HepG2 (cell line): ENCODE results near the gene ASPRV1. TPM values are rescaled to one million over a fixed set of nuclear protein-coding genes. Genes with fewer than 3 reads are reported as not detected.
A peak's percentile ranks its signal among the peaks of the same experiment; 100 is the strongest.

Experiments
- BRF2 ChIP-seq: sonication (generic); formaldehyde crosslinking; IDR thresholded peaks from 2 replicates; pipeline ENCODE4 v1.8.1; 2022; ENCODE audit warnings: mild to moderate bottlenecking, missing genetic modification reagents
- DBP ChIP-seq: sonication (generic); formaldehyde crosslinking; IDR thresholded peaks from 2 replicates; pipeline ENCODE4 v1.4.0; 2020; ENCODE audit warnings: missing genetic modification reagents; ENCODE audit errors: not compliant biosample characterization
- GTF2F1 ChIP-seq: fragments of 150-350 bp; IDR thresholded peaks from 2 replicates; pipeline ENCODE4 v1.6.1; 2014; ENCODE audit warnings: low read length
- HINFP ChIP-seq: sonication (generic); formaldehyde crosslinking; IDR thresholded peaks from 2 replicates; pipeline ENCODE4 v1.4.0; 2020; ENCODE audit warnings: low read depth, mild to moderate bottlenecking, missing genetic modification reagents
- PAX8 ChIP-seq: sonication (generic); formaldehyde crosslinking; IDR thresholded peaks from 2 replicates; pipeline ENCODE4 v1.8.0; 2022; ENCODE audit warnings: mild to moderate bottlenecking, missing genetic modification reagents, borderline replicate concordance
- POGK ChIP-seq: sonication (generic); formaldehyde crosslinking; conservative IDR thresholded peaks from 2 replicates; pipeline ENCODE4 v1.8.0; 2022; ENCODE audit warnings: mild to moderate bottlenecking, moderate library complexity, missing genetic modification reagents
- SOX13 ChIP-seq, 3 experiments: fragments of 450-650 bp in 1 of 3; sonication (generic) in 1 of 3; formaldehyde crosslinking in 1 of 3; IDR thresholded peaks in 2 of 3; conservative IDR thresholded peaks in 1 of 3; 2 replicates each; pipeline versions ENCODE4 v1.5.0 to v1.6.1; 2016 to 2020; ENCODE audit warnings: antibody characterized with exemption in 1 of 3, mild to moderate bottlenecking in 1 of 3, missing compliant biosample characterization in 1 of 3, missing genetic modification reagents in 1 of 3, moderate library complexity in 1 of 3
- ZBTB34 ChIP-seq: sonication (generic); formaldehyde crosslinking; IDR thresholded peaks from 2 replicates; pipeline ENCODE4 v1.8.0; 2022; ENCODE audit warnings: mild to moderate bottlenecking, missing genetic modification reagents
- ZFP41 ChIP-seq: sonication (generic); formaldehyde crosslinking; IDR thresholded peaks from 2 replicates; pipeline ENCODE4 v1.4.0; 2020; ENCODE audit warnings: mild to moderate bottlenecking, missing genetic modification reagents, borderline replicate concordance
- ZNF646 ChIP-seq: sonication (generic); formaldehyde crosslinking; IDR thresholded peaks from 2 replicates; pipeline ENCODE4 v1.9.0; 2021; ENCODE audit warnings: mild to moderate bottlenecking, missing genetic modification reagents
- ZNF781 ChIP-seq: sonication (generic); formaldehyde crosslinking; IDR thresholded peaks from 2 replicates; pipeline ENCODE4 v1.5.1; 2020; ENCODE audit warnings: borderline replicate concordance, mild to moderate bottlenecking, missing genetic modification reagents; ENCODE audit errors: not compliant biosample characterization
- ZNF788 ChIP-seq: sonication (generic); formaldehyde crosslinking; IDR thresholded peaks from 2 replicates; pipeline ENCODE4 v1.5.0; 2020; ENCODE audit warnings: mild to moderate bottlenecking, missing genetic modification reagents, borderline replicate concordance
- polyA plus RNA-seq, 8 experiments: library from polyadenylated mRNA; depleted of rRNA in 3 of 8; stranded (reverse) in 7 of 8; unstranded in 1 of 8; fragments of >200 nt; fragmentation: Illumina TruSeq in 4 of 8; extraction: Trizol in 4 of 8; gene quantifications; 2 replicates each; pipeline versions ENCODE4 v1.2.1 to v1.2.3, GENCODE V29; 2011 to 2016; ENCODE audit warnings: low read depth in 4 of 8, missing spikeins in 1 of 8, mixed read lengths in 1 of 8; ENCODE audit not compliant: insufficient read depth in 1 of 8
- total RNA-seq, 5 experiments: library from RNA; depleted of rRNA; stranded (reverse); fragments of >200 nt; fragmentation: Illumina TruSeq; extraction: Trizol; gene quantifications; 2 replicates each; pipeline ENCODE4 v1.2.3, GENCODE V29; 2016; ENCODE audit warnings: low read depth in 1 of 5

The ASPRV1 gene
- total and polyA plus RNA-seq, 2 of the 13 experiments (the other 11 are each of a cell fraction or from before 2014, with no cell fraction given): 0.40 to 0.48 TPM

- peak; percentile 75; the same call in 1 of the 2 replicates for TF ChIP-seq ZFP41 (CRISPR knock-in tag)
- TF ChIP-seq ZNF788: 0 out of 2 replicates have a peak, but pooled peaks have one; percentile 16
- no peak for TF ChIP-seq PAX8 (CRISPR knock-in tag)
- TF ChIP-seq ZNF781: no peak
- no peak for TF ChIP-seq SOX13 (IDR thresholded peaks at IDR 0.05)
- no peak for TF ChIP-seq SOX13 (CRISPR knock-in tag; conservative IDR thresholded peaks at IDR 0.05 in 1 of 2, IDR thresholded peaks at IDR 0.05 in 1 of 2)
- no peak for TF ChIP-seq GTF2F1
- TF ChIP-seq BRF2 (CRISPR knock-in tag): no peak
- TF ChIP-seq DBP (CRISPR knock-in tag): no peak
- no peak for TF ChIP-seq ZBTB34 (CRISPR knock-in tag)
- no peak for TF ChIP-seq HINFP (CRISPR knock-in tag)
- no peak for TF ChIP-seq POGK
- TF ChIP-seq ZNF646: peak; percentile 45; the same call in 1 of the 2 replicates
Measured at GRCh38 chr2:69969126-69969983, 7.9 kb upstream of the ASPRV1 start (continued).
